ENCODE data around the gene LRCOL1.

Gene LRCOL1

GRCh38 chr12:132629330-132629729 is 18.9 kb upstream of the LRCOL1 start:
- DNase-seq (ENCODE audit: low read depth in 2 of 2) = no peak
- TF ChIP-seq, protein P1, sequence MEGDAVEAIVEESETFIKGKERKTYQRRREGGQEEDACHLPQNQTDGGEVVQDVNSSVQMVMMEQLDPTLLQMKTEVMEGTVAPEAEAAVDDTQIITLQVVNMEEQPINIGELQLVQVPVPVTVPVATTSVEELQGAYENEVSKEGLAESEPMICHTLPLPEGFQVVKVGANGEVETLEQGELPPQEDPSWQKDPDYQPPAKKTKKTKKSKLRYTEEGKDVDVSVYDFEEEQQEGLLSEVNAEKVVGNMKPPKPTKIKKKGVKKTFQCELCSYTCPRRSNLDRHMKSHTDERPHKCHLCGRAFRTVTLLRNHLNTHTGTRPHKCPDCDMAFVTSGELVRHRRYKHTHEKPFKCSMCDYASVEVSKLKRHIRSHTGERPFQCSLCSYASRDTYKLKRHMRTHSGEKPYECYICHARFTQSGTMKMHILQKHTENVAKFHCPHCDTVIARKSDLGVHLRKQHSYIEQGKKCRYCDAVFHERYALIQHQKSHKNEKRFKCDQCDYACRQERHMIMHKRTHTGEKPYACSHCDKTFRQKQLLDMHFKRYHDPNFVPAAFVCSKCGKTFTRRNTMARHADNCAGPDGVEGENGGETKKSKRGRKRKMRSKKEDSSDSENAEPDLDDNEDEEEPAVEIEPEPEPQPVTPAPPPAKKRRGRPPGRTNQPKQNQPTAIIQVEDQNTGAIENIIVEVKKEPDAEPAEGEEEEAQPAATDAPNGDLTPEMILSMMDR (IDR thresholded peaks at IDR 0.05; ENCODE audit: low read depth, low read length) = no peak

GRCh38 chr12:132625731-132626430 is 15.5 kb upstream of the LRCOL1 start:
- TF ChIP-seq, protein P1 (IDR thresholded peaks at IDR 0.05; ENCODE audit: low read depth, low read length) = no peak
- no peak for DNase-seq (ENCODE audit: low read depth in 2 of 2)
- no peak overlapping the region for H3K4me3 ChIP-seq (replicated peaks in 1 of 2; ENCODE audit: low read depth in 2 of 2, low read length in 2 of 2)

More at GRCh38 chr12:132629330-132629729, 18.9 kb upstream of the LRCOL1 start:
- no peak overlapping the region for H3K4me3 ChIP-seq (replicated peaks in 1 of 2; ENCODE audit: low read depth in 2 of 2, low read length in 2 of 2)

GRCh38 chr12:132624910-132625630 is 14.7 kb upstream of the LRCOL1 start:
- TF ChIP-seq, protein P1 (IDR thresholded peaks at IDR 0.05; ENCODE audit: low read depth, low read length) = no peak
- H3K4me3 ChIP-seq (replicated peaks in 1 of 2; ENCODE audit: low read depth in 2 of 2, low read length in 2 of 2) = no peak overlapping the region
- DNase-seq (ENCODE audit: low read depth in 2 of 2) = no peak

- TF ChIP-seq, protein P1 (IDR thresholded peaks at IDR 0.05; ENCODE audit: low read depth, low read length) = no peak
Observed at GRCh38 chr12:132624186-132624855, 13.9 kb upstream of the LRCOL1 start.

DNA sequence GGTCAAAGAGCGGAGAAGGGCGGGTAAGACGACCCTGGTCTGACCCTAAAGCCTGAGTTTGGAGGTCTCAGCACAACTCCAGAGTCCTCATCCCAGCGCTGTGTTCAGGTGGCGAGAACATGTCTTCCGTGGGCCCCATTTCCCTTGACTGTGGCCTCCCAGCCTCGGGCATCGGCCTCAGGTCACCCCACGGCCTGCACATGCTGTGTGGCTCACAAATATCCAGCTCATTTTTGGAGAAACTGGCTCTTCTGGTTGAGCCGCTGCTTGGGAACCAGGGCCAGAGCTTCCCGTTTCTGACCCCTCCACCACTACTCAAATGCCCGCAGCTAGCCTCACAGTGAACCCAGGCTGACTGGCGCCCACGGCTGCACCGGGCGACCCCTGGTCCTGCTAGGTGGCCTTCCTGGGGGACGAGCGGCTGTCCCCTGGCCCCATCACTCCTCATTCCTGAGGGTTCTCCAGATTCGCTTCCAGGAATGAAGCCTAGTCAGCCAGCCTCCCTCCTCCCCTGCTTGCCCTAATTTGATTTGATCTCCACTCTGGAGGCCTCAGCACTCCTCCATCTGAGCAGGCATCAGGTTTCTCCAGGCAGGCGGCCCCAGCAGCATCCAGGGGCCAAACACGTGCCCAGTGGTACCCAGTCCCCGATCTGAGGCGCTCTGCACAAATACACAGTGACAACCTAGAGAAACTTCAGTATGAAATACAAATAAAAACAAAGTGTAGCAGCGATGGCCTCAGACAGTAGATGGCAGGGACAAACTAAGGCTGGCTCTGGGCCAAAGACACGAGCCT is 12.9 kb upstream of the LRCOL1 start:
- H3K4me3 ChIP-seq (replicated peaks in 1 of 2; ENCODE audit: low read depth in 2 of 2, low read length in 2 of 2) = peak overlapping the region in 1 of 2 donors; percentile 10
- DNase-seq (ENCODE audit: low read depth in 2 of 2) = no peak

More at GRCh38 chr12:132624186-132624855, 13.9 kb upstream of the LRCOL1 start:
- no peak overlapping the region for H3K4me3 ChIP-seq (replicated peaks in 1 of 2; ENCODE audit: low read depth in 2 of 2, low read length in 2 of 2)
- no peak for DNase-seq (ENCODE audit: low read depth in 2 of 2)

More for the DNA sequence above, 12.9 kb upstream of the LRCOL1 start:
- TF ChIP-seq, protein P1 (IDR thresholded peaks at IDR 0.05; ENCODE audit: low read depth, low read length) = no peak

Measured in cardiac fibroblast (primary cell).